GM18519 (cell line): ENCODE data around the gene IL23A.
A peak's percentile ranks its signal among the peaks of the same experiment; 100 is the strongest.
"Not testable (repeated sequence)": the region's sequence is repeated elsewhere in the genome, so short reads cannot be mapped to it uniquely, and the experiment has no call there.

ENCODE experiments used
- ATAC-seq: cut with Tn5 transposase; IDR thresholded peaks from one replicate; pipeline ENCODE4 v1.9.1; 2021; ENCODE audit warnings: mild to moderate bottlenecking, moderate library complexity; ENCODE audit not compliant: unreplicated experiment, low FRiP score

The IL23A gene, protein sequence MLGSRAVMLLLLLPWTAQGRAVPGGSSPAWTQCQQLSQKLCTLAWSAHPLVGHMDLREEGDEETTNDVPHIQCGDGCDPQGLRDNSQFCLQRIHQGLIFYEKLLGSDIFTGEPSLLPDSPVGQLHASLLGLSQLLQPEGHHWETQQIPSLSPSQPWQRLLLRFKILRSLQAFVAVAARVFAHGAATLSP

DNA sequence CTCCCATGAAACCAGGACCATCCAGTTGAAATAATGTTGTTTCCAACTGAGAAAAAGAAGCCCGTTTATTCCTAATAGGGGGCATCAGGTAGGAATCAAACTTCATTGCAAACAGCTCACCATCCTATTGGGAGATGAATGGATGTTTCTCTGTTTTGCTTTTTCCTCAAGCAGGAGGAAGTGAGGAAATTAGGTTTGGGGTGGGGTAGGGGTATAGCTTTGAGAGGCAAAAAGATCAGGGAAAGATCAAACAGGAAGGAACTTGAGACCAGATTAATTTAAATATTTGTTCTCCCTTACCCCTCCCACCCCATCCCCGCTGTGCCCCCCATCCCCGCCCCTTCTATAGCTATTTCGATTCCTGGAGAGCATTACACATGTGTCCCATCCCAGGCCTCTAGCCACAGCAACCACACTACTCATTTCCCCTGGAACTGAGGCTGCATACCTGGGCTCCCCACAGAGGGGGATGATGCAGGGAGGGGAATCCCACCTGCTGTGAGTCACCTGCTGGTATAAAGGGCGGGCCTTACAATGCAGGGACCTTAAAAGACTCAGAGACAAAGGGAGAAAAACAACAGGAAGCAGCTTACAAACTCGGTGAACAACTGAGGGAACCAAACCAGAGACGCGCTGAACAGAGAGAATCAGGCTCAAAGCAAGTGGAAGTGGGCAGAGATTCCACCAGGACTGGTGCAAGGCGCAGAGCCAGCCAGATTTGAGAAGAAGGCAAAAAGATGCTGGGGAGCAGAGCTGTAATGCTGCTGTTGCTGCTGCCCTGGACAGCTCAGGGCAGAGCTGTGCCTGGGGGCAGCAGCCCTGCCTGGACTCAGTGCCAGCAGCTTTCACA is at the start of gene IL23A:
Gene IL23A, plus strand, starts transcription at position 577 of the 850 bp plus-strand sequence. Its CDS starts 161 bp downstream, at position 738.
- ATAC-seq = no peak

DNA sequence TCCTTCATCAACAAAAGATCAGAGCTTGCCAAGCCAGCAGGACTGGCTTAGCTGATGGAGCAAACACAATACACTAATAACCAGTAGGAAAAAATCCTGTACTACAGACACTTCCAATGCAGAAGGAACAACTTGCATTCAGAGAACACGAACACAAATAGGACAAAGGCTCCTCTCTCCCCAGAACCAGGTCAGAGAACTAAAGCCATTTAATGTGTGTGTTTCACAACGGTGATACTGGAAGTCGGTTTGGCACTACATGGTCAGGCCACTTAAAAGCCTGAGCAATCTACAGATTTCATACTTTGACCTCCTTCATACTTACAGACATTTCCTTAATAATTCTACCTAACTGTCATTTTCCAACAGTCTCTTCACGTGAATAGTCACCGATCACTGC is 44.9 kb upstream of the IL23A start:
- no peak for ATAC-seq

DNA sequence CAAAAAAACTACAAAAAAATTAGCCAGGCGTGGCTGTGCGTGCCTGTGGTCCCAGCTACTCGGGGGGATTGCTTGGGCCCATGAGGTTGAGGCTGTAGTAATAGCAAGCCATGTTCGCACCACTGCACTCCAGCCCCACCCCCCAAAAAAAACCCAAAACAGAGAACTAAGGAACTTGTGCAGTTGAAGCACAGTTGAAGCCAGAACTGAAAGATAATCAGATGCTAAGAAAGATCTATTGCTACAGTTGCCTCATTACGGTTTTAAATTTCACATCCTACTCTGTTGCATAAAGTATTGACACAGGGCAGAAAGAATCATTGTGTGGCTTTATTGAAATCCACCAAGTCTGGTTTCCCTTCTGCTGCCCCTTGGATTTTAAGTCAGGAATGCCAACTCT is 42.4 kb upstream of the IL23A start:
- ATAC-seq = no peak

DNA sequence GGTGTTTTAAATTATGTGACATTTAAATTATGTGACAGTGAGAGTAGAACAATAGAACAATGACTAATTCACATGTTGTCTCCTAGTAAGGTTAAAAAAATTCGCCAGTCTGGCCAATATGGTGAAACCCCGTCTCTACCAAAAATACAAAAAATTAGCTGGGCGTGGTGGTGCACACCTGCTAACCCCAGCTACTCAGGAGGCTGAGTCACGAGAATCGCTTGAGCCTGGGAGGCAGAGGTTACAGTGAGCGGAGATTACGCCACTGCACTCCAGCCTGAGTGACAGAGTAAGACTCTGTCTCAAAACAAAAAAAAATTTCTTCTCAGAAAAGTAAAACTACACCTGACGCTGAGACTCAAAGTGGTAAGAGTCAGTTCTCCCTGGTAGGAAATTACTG is 41.3 kb upstream of the IL23A start:
- no peak for ATAC-seq

DNA sequence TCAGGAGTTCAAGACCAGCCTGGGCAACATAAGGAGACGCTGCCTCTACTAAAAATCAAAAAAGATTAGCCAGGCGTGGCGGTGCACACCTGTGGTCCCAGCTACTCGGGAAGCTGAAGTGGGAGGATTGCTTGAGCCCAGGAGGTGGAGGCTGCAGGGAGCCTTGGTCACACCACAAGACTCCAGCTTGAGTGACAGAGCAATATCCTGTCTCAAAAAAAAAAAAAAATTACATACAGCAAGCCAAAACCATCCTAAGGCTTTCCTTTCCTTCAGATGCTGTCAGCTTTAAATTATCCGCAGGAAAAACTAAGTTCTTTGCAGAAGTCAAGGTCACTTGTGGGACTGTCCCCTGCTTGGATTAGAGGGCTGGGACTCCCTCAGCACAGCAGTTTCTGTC is 39.9 kb upstream of the IL23A start:
- no peak for ATAC-seq

DNA sequence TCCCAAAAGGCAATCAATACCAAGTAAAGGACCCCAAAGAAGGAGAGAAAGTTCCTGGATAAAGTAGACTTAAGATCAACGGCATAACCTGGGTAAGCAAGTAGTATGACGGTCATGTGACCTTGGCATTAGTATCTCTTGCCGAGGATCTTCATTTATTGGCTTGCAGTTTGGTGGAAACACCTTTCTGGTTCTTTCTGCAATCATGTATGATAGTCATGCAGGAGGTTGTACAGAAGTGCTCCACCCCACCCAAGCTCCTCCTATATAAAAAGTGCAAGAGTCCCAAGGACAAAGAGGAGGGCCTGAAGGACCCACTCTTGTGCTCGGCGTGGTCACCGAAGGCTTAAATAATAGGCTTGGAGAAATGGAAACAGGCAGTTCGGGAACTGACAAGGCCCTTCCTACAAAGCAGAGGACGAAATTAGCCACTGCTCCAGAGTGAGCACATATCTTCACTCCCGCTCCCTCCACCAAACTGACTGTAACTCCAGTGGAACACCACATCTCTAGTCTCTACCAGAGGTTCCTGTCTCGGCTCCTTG is 39.3 kb upstream of the IL23A start:
- ATAC-seq = no peak

DNA sequence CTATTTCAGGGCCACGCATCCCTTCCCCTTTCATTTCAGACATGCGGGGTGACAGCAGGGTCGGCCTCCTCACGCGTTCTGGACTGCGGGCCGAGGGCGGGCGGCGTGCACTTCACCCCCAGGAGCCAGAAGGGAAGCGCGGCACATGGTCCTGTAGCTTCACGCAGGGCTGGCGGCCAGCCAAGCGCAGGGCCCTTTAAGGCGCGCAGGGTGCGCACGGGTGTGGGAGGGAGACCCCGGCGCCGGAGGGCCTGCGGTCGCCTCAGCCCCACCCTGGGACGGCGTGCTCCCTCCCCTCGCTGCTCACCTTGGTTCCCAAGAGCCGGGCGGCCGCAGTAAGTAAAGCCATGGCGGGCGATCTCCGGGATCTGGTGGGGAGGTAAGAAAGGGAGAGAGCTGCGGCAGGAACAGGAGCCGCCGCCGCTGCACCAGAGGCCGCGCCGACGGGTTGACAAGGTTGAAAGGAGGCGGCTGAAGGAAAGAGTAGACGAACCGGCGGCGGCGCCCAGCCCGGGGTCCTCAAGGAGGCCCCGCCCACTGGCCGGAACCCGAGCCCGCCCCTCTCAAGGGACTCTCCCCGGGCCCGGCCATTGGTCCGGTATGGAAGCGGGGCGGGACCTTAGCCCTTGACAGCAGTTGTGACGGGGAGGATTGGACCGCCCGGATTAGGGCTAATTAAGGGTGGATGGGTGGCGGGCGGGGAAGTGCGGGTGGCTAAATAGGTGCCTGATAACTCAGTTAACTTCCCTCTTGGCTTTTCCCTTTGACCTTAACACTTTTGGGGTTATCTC is 38.6 kb upstream of the IL23A start, which contains the start of gene CS:
Gene CS, minus strand, starts transcription at position 478 of the 791 bp plus-strand sequence. Its CDS starts 129 bp downstream, at position 349.
- ATAC-seq = peak; percentile 79

DNA sequence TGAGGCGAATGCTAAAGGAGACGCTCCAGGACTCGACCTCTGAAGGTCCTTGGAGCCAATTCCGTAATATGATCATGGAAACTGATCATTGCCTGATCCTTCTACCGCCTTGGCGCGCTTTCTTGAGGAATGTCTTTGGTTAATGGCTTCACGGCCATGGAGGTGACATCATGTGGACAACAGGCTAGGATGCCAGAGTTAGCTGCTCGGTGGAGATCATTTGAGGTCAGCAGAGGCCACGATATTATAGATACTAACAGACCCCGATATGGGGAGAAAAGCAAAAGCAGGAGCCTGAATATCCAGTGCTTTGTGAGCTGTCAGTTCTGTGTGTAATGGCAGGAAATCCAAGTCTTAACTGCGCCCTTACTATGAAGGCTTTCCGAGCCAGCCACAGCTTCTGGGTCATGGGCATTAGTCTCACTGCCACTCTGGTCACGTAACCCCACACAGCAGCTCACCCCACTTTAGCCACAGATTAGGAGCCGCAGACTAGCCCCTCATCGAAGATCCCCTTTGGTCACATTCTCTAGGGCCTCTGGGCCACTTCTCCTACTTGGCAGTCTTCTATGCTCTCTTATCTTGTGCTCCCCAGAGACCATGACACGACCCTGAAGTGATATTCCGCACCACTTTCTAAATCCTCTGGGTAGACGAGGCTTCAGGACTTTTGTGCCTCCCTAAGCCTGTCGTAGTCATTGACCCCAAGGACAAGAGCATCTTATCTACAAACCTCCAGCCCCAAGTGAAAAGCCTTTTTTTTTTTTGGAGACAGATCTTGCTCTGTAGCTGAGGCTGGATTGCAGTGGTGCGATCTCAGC is 37.8 kb upstream of the IL23A start:
- no peak for ATAC-seq

DNA sequence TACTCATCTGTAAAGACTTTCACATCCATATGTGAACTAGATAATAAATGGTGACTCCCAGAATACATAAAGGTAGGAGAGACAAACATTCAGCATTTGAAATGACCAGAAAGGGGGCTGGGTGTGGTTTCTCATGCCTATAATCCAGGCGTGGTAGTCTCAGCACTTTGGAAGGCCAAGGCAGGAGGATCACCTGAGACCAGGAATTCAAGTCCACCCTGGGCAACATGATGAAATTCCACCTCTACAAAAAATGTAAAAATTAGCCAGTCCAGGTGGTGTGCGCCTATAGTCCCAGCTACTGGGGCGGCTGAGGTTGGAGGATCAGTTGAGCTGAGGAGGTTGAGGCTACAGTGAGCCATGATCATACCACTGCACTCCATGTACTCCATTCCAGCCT is 34.4 kb upstream of the IL23A start:
- ATAC-seq = no peak

DNA sequence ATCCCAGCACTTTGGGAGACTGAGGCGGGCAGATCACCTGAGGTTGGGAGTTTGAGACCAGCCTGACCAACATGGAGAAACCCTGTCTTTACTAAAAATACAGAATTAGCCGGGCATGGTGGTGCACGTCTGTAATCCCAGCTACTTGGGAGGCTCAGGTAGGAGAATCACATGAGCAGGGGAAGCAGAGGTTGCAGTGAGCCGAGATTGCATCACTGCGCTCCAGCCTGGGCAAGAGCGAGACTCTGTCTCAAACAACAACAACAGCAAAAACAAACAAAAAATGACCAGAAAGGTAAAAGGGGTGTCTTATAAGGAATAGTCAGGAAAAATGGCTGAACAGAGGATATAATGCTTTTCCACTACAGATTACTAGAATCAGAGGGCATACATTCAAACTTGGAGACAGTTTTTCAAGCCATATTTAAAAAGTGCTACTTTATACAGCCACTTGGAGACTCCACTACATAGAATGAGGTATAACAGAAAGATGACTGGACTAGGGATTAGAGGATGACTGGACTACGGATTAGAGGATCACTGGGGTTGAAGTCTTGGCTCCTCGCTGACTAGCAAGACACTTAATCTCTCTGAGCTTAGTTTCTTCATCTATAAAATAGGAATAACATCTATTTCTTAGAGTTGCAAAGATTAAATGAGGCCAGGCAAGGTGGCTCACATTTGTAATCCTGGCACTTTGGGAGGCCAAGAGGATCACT is 33.7 kb upstream of the IL23A start:
- no peak for ATAC-seq

DNA sequence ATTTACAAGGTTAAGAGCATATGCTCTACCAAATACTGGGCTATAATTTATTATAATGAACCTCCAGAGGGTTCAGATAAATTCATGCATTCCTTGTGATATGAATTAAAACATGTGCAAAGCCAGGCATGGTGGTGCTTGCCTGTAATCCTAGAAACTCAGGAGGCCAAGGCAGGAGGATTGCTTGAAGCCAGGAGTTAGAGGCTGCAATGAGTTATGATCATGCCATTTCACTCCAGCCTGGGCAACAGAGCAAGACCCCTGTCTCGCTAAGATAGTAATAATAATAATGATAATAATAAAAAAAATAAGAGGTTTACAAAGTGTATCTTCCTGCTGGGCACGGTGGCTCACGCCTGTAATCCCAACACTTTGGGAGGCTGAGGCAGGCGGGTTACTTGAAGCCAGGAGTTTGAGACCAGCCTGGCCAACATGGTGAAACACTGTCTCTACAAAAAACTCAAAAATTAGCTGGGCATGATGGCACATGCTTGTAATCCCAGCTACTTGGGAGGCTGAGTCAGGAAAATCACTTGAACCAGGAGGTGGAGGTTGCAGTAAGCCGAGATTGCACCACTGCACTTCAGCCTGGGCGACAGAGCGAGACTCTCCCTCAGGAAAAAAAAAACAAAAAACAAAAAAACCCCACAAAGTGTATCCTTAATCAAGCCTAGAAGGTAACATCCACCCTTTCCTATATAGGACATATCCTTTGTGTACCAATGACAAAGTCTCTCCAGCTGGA is 31.3 kb upstream of the IL23A start:
- no peak for ATAC-seq

DNA sequence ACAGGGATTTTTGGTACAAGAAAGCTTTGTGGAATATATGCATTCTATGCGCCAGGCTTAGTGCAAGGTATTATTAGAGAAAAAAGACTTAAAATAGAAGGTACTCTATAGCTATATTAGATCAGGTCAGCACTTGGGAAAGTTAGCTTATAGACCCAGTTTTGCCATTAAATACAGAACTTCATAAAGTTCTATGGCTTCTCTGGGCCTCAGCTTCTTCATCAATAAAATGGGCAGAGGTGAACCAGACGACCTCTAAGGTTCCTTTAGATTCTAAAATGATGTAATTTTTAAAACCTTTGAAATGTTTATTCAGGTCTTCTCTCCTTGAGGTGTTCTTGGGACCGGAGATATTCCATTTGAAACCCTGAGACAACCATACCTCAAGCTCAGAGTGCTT is 30.0 kb upstream of the IL23A start:
- ATAC-seq = no peak

DNA sequence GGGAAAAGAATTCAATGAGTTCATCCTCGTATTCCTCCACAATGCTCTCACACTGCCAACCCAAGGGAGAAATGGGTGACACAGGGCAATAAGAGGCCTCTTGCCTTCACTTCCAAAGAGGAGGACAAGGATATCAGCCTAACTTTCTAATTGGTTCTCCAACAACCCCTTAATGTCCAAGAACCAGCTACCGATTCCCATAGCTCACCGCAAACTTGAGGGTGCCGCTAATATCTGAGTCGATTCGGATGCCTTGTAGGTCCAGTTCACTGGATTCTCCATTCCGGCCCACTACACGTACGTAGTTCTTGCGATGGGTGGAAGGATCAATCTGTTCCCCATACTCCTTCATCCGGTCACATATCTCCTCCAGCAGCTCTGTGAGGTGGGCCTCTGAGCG is 27.7 kb upstream of the IL23A start:
- ATAC-seq = no peak

DNA sequence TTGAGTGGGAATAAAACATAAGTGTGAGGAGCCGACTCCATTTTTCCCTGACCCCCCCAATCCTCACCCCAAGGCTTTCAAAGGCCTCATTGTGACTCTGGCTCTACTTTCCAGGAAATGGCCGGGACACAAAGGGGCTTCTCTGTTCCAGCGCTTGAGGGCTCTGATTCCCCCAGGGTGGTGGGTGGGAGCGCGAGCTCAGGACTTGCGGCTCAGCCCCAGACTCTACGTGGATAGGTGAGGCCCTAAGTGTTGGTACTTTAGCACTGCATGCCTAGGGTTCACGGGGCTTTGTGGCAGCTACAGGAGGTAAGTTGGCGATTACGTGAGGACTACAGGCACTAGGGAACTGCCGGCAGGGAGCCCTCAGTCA is 23.4 kb upstream of the IL23A start:
- ATAC-seq = no peak

DNA sequence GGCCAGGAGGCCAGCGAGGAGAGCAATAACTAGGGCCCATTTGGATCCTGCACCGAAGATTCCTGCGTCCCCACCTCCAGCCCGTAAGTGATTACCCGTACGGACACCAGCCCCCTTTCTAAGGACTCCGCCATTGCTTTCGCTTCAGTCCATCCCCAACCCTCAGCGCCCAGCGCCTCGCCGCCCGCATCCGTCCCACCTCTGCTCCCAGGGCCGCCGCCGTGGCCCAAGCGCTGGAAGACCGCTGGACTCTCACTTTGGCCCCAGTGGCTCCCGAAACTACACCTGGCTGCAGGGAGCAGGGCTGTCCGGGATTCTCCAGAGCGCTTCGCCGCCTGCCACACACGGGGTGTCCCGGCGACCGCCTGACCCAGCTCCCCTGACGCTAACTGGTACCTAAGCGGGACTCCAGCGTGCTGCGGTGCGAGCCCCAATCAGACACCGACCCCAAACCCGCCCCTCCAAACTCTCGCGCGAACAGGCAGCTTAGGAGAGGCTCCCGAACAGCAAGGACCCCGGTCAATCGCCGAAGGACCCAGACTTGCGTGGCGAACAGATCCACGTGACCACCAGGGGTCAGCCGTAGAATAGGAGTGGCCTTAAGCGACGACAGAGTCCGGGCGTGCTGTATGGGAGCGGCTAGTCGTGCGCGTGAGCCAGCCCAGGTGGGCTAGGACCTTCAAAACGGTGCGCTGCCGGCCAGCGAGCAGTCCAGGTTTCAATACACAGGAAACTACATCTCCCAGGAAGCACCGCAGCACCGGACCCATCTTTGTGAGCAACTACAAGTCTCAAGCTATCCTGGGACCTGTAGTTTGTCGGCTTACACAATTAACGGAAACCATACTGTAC is 22.8 kb upstream of the IL23A start, which contains the start of gene CNPY2:
Gene CNPY2, minus strand, starts transcription at position 367 of the 852 bp plus-strand sequence. CDS start 771 bp downstream, outside the sequence.
- ATAC-seq = peak; percentile 78

DNA sequence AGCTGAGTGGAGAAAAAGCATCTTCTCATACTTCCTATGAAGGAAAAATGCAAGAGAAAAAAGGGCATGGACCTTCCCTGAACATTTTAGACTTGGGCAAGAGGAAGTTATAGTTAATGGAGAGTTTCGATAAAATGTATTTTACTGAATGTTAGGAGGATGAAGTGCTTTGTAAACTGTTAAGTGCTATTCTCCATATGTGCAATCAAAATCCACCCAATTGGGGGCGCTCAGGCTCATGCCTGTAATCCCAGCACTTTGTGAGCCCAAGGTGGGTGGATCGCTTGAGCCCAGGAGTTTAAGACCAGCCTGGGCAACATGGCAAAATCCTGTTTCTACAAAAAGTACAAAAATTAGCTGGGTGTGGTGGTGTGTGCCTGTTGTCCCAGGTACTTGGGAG is 21.0 kb upstream of the IL23A start:
- no peak for ATAC-seq

DNA sequence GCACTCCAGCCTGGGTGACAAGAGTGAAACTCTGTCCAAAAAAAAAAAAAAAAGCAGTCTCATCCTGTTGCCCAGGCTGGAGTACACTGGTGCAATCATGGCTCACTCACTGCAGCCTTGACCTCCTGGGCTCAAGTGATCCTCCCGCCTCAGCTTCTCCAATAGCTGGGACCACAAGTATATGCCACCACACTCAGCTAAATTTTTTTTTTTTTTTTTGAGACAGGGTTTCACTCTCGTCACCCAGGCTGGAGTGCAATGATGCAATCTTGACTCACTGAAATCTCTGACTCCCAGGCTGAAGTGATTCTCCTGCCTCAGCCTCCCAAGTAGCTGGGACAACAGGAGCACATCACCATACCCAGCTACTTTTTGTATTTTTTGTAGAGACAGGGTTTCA is 17.7 kb upstream of the IL23A start:
- no peak for ATAC-seq

DNA sequence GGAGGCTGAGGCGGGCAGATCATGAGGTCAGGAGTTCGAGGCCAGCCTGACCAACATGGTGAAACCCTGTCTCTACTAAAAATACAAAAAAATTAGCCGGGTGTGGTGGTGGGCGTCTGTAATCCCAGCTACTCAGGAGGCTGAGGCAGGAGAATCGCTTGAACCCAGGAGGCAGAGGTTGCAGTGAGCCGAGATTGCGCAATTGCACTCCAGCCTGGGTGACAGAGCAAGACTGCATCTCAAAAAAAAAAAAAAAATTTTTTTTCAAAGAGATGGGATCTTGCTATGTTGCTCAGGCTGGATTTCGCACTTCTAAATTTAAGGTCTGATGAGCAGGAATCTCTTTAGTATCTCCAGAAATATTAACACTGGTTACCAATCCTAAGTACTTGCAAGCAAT is 17.1 kb upstream of the IL23A start:
- not testable (repeated sequence) for ATAC-seq
